Panc1 (cell line): ENCODE data around the gene TEX11. TPM values are rescaled to one million over a fixed set of nuclear protein-coding genes. Genes with fewer than 3 reads are reported as not detected.

Experiments
- ATAC-seq: fragments of 200-7000 bp; cut with Tn5 transposase; 2 replicates; pipeline ENCODE4 v1.9.1; 2020; ENCODE audit warnings: mild to moderate bottlenecking, moderate library complexity
- BruUV-seq: library from RNA; stranded (reverse); fragments of 400-500 nt; replicated peaks from 2 replicates; lab custom pipeline; 2021; lab: Mats Ljungman, UMichigan
- CTCF ChIA-PET: fragments of 300-600 bp; sonication (Branson Sonifier 250); formaldehyde crosslinking; loops from one replicate; lab custom pipeline; 2022; ENCODE audit warnings: antibody characterized with exemption; lab: Charles Lee
- POLR2A ChIA-PET: fragments of 300-600 bp; sonication (Branson Sonifier 250); formaldehyde crosslinking; loops from one replicate; lab custom pipeline; 2022; ENCODE audit warnings: antibody characterized with exemption; lab: Charles Lee
- DNase-seq: peaks from one replicate; pipeline ENCODE4 v3.0.0-alpha.2; 2010; ENCODE audit warnings: low read depth, low spot score
- H3K27ac ChIP-seq: 2 replicates; pipeline ENCODE4 v1.5.1; 2011; ENCODE audit warnings: mild to moderate bottlenecking, low read length, inconsistent platforms
- H3K27me3 ChIP-seq: fragments of 200-500 bp; sonication (Bioruptor generic); 2 replicates; pipeline ENCODE4 v1.6.0; 2014; ENCODE audit warnings: low read length, inconsistent platforms; ENCODE audit not compliant: control insufficient read depth, insufficient read depth
- H3K36me3 ChIP-seq: fragments of 200-500 bp; sonication (Bioruptor generic); 2 replicates; pipeline ENCODE4 v1.5.1; 2014; ENCODE audit warnings: inconsistent platforms, mild to moderate bottlenecking, low read length, moderate library complexity; ENCODE audit not compliant: control insufficient read depth, insufficient read depth
- H3K4me1 ChIP-seq: 2 replicates; pipeline ENCODE4 v1.5.1; 2011; ENCODE audit warnings: inconsistent platforms, mild to moderate bottlenecking, low read length, moderate library complexity; ENCODE audit not compliant: control insufficient read depth, insufficient read depth
- H3K4me3 ChIP-seq, 2 experiments: 2 replicates each; pipeline ENCODE4 v1.5.1; 2011 to 2012; ENCODE audit warnings: low read depth in 2 of 2, low read length in 2 of 2, mild to moderate bottlenecking in 2 of 2, inconsistent platforms in 1 of 2, moderate library complexity in 1 of 2
- H3K9me3 ChIP-seq: fragments of 200-500 bp; sonication (Bioruptor generic); 2 replicates; pipeline ENCODE4 v1.5.1; 2014; ENCODE audit warnings: low read depth, mild to moderate bottlenecking, inconsistent platforms, low read length, moderate library complexity; ENCODE audit not compliant: control insufficient read depth, insufficient read depth
- POLR2AphosphoS5 ChIP-seq: IDR thresholded peaks from 2 replicates; pipeline ENCODE4 v1.6.1; 2012; ENCODE audit warnings: mild to moderate bottlenecking, low read depth, low read length, moderate library complexity
- SIN3A ChIP-seq: IDR thresholded peaks from 2 replicates; pipeline ENCODE4 v1.6.1; 2012; ENCODE audit warnings: low read depth, mild to moderate bottlenecking, low read length, moderate library complexity, borderline replicate concordance; ENCODE audit not compliant: insufficient read depth
- TCF7L2 ChIP-seq: IDR thresholded peaks from 2 replicates; pipeline ENCODE4 v1.6.1; 2011; ENCODE audit warnings: mild to moderate bottlenecking, low read depth, low read length, inconsistent platforms
- in situ Hi-C: cut with HindIII; loops from 2 replicates; pipeline ENCODE4 v1.10.0; 2016; ENCODE audit warnings: low sequenced_read_pairs, low pct_unique_long_range_greater_than_20kb
- intact Hi-C: fragments of 100-400 bp; cut with micrococcal nuclease; formaldehyde crosslinking; loops from one replicate; pipeline ENCODE4 v1.10.0; 2022; ENCODE audit not compliant: unreplicated experiment
- total RNA-seq: library from RNA; stranded (reverse); gene quantifications from one replicate; pipeline ENCODE4 v1.2.1, GENCODE V29; 2021; ENCODE audit not compliant: unreplicated experiment
- TF ChIP-seq, protein P1 (sequence below): fragments of 450-650 bp; IDR thresholded peaks from 2 replicates; pipeline ENCODE4 v1.5.1; 2017; ENCODE audit warnings: mild to moderate bottlenecking
- TF ChIP-seq, protein P2 (sequence below), 2 experiments: IDR thresholded peaks; 2 replicates each; pipeline ENCODE4 v1.6.1; 2011 to 2012; ENCODE audit warnings: low read depth in 2 of 2, control low read depth in 1 of 2, low read length in 1 of 2, mild to moderate bottlenecking in 1 of 2, moderate library complexity in 1 of 2; ENCODE audit not compliant: insufficient read depth in 1 of 2

The TEX11 gene
- total RNA-seq, 1 experiment from 2014 or later, result not detected

DNA sequence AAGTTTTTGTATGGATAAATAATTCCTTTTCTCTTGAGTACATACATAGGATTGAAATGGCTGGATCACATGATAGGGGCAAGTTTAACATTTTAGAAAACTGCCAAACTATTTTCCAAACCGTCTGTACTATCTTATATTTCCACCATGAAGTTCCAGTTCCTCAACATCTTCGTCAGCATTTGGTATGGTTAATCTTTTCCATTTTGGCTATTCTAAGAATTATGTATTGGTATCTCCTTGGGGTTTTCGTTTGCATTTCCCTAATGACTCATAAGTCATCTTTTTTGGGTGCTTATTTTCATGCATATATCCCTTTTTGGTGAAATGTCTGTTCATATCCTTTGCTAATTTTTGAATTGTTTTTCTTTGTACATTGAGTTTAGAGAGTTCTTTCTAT is 236.2 kb downstream of the TEX11 start:
- no peaks in the 10 kb centered on the region for H3K9me3 ChIP-seq
- ChIA-PET POLR2A (no interaction called here), CTCF (interaction anchor here (0.6 kb wide), 1 partner anchor 275 kb away, joined by 3 read pairs; no protein-coding TSS in a partner anchor)
- H3K36me3 ChIP-seq, result no peaks in the 10 kb centered on the region
- ATAC-seq (no peak), DNase-seq (no peak)
- in situ Hi-C loops (no loop called here), intact Hi-C loops (no loop called here)
- peaks cover 6% of the 10 kb centered on the region; the same call in 1 of the 2 replicates for H3K27me3 ChIP-seq
- TF ChIP-seq SIN3A (no peak), TCF7L2 (no peak), POLR2AphosphoS5 (no peak)
- TF ChIP-seq, protein P1, sequence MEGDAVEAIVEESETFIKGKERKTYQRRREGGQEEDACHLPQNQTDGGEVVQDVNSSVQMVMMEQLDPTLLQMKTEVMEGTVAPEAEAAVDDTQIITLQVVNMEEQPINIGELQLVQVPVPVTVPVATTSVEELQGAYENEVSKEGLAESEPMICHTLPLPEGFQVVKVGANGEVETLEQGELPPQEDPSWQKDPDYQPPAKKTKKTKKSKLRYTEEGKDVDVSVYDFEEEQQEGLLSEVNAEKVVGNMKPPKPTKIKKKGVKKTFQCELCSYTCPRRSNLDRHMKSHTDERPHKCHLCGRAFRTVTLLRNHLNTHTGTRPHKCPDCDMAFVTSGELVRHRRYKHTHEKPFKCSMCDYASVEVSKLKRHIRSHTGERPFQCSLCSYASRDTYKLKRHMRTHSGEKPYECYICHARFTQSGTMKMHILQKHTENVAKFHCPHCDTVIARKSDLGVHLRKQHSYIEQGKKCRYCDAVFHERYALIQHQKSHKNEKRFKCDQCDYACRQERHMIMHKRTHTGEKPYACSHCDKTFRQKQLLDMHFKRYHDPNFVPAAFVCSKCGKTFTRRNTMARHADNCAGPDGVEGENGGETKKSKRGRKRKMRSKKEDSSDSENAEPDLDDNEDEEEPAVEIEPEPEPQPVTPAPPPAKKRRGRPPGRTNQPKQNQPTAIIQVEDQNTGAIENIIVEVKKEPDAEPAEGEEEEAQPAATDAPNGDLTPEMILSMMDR, result no peak
- TF ChIP-seq, protein P2, sequence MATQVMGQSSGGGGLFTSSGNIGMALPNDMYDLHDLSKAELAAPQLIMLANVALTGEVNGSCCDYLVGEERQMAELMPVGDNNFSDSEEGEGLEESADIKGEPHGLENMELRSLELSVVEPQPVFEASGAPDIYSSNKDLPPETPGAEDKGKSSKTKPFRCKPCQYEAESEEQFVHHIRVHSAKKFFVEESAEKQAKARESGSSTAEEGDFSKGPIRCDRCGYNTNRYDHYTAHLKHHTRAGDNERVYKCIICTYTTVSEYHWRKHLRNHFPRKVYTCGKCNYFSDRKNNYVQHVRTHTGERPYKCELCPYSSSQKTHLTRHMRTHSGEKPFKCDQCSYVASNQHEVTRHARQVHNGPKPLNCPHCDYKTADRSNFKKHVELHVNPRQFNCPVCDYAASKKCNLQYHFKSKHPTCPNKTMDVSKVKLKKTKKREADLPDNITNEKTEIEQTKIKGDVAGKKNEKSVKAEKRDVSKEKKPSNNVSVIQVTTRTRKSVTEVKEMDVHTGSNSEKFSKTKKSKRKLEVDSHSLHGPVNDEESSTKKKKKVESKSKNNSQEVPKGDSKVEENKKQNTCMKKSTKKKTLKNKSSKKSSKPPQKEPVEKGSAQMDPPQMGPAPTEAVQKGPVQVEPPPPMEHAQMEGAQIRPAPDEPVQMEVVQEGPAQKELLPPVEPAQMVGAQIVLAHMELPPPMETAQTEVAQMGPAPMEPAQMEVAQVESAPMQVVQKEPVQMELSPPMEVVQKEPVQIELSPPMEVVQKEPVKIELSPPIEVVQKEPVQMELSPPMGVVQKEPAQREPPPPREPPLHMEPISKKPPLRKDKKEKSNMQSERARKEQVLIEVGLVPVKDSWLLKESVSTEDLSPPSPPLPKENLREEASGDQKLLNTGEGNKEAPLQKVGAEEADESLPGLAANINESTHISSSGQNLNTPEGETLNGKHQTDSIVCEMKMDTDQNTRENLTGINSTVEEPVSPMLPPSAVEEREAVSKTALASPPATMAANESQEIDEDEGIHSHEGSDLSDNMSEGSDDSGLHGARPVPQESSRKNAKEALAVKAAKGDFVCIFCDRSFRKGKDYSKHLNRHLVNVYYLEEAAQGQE (IDR thresholded peaks at IDR 0.05; ENCODE audit: insufficient read depth in 1 of 2, low read depth in 2 of 2, low read length in 1 of 2), result no peak
- no peak overlapping the region for H3K27ac ChIP-seq
- no TSS peak for BruUV-seq
- no peaks in the 10 kb centered on the region for H3K4me1 ChIP-seq
- no peak overlapping the region for H3K4me3 ChIP-seq

DNA sequence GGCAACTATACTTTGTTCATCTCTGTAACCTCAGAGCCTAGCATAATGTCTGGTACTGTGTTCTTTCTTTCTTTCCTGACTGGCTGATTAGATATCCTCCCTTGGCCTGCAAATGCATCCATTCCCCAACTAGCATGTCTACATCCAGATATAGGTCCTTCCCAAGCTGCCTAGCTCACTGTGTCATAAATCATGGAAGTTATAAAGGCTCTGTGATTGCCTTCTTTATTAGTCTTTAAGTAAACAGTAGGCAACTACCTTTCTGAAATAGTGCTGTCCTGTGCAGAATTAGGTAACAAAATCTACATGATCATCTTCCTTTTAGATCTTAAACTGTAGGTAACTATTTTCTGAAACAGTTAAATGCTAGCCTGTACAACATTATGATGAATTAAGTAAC is 239.4 kb downstream of the TEX11 start:
- no peak for ATAC-seq
- Histone ChIP-seq H3K27me3 (peaks cover 3% of the 10 kb centered on the region; the same call in 1 of the 2 replicates), H3K4me3 (no peak overlapping the region), H3K4me1 (no peaks in the 10 kb centered on the region), H3K9me3 (no peaks in the 10 kb centered on the region), H3K27ac (no peak overlapping the region), H3K36me3 (no peaks in the 10 kb centered on the region)
- POLR2A ChIA-PET, result interaction anchor here (0.6 kb wide), 1 partner anchor 513 kb away, joined by 10 read pairs; no protein-coding TSS in a partner anchor
- TF ChIP-seq, protein P1, result no peak
- no peak for TF ChIP-seq TCF7L2
- TF ChIP-seq, protein P2 (IDR thresholded peaks at IDR 0.05; ENCODE audit: insufficient read depth in 1 of 2, low read depth in 2 of 2, low read length in 1 of 2), result no peak
- TF ChIP-seq POLR2AphosphoS5, result no peak
- no peak for TF ChIP-seq SIN3A
- no peak for DNase-seq
- CTCF ChIA-PET, result no interaction called here
- no TSS peak for BruUV-seq
- in situ Hi-C loops (no loop called here), intact Hi-C loops (loop anchor here (5.0 kb wide), 1 partner anchor 217 kb away; no protein-coding TSS in a partner anchor)
